Left lung (tissue), 10 donors: ENCODE data around the gene AIP. TPM values are rescaled to one million over a fixed set of nuclear protein-coding genes. Genes with fewer than 3 reads are reported as not detected.

ENCODE experiments used
- ATAC-seq: fragments of 200-7000 bp; cut with Tn5 transposase; one replicate; pipeline ENCODE4 v1.9.1; 2020; ENCODE audit warnings: moderate library complexity
- DNase-seq, 4 donors: peaks; one replicate each; pipeline ENCODE4 v3.0.0-alpha.2; 2013 to 2020
- H3K27ac ChIP-seq, 2 donors: fragments of 200-600 bp; sonication (generic) in 1 of 2; one replicate each; pipeline versions ENCODE4 v1.5.0 to v1.8.0; 2020 to 2021
- H3K27me3 ChIP-seq, 2 donors: fragments of 200-600 bp; sonication (generic) in 1 of 2; one replicate each; pipeline versions ENCODE4 v1.5.0 to v1.8.0; 2020 to 2021
- H3K36me3 ChIP-seq, 2 donors: fragments of 200-600 bp; sonication (generic) in 1 of 2; one replicate each; pipeline versions ENCODE4 v1.5.0 to v1.8.0; 2020 to 2021
- H3K4me1 ChIP-seq, 2 donors: fragments of 200-600 bp; one replicate each; pipeline ENCODE4 v1.8.0; 2021
- H3K4me3 ChIP-seq, 2 donors: fragments of 200-600 bp; sonication (generic) in 1 of 2; one replicate each; pipeline versions ENCODE4 v1.5.0 to v1.8.0; 2020 to 2021; ENCODE audit warnings: mild to moderate bottlenecking in 1 of 2
- H3K9me3 ChIP-seq, 2 donors: fragments of 200-600 bp; sonication (generic) in 1 of 2; one replicate each; pipeline versions ENCODE4 v1.5.0 to v1.8.0; 2020 to 2021
- intact Hi-C, 2 donors: fragments of 100-400 bp; cut with DNase I; formaldehyde crosslinking; loops; one replicate each; pipeline versions ENCODE4 v1.11.2 to v1.14.2; 2022
- polyA plus RNA-seq, 6 donors: library from polyadenylated mRNA; unstranded; fragments of 120-200 nt; gene quantifications; one replicate each; pipeline ENCODE4 v1.2.1, GENCODE V29; 2013; ENCODE audit not compliant: insufficient read length in 6 of 6
- total RNA-seq, 2 donors: library from RNA; stranded (reverse); fragmentation: NEBNext Ultra II Directional; extraction: Animal tissue kit (Norgen Biotek cat#: 25700); gene quantifications; one replicate each; pipeline ENCODE4 v1.2.1, GENCODE V29; 2021
- TF ChIP-seq, protein P1 (sequence below), 2 donors: fragments of 200-600 bp; sonication (generic) in 1 of 2; IDR thresholded peaks; one replicate each; pipeline versions ENCODE4 v1.5.0 to v1.8.0; 2021; ENCODE audit warnings: antibody characterized with exemption in 2 of 2
- donor health status: DM: no; HTN: yes; CAD: no.
- donor health status: DM: no; HTN: no; CAD: no.

The AIP gene
- total and polyA plus RNA-seq, 8 donors, result 55.7 to 68.2 (median 61.0) TPM

GRCh38 chr11:67492801-67493547 lies 10.1 kb downstream of the AIP start:
- peak in 1 of 4 donors; percentile 65 for DNase-seq
- intact Hi-C loops, result no loop called here
- Histone ChIP-seq H3K36me3 (peaks cover 0 to 97% of the 10 kb centered on the region in 2 donors), H3K4me1 (no peaks in the 10 kb centered on the region), H3K27ac (no peak overlapping the region), H3K4me3 (no peak overlapping the region), H3K27me3 (no peaks in the 10 kb centered on the region), H3K9me3 (no peaks in the 10 kb centered on the region)
- ATAC-seq, result no peak
- TF ChIP-seq, protein P1, sequence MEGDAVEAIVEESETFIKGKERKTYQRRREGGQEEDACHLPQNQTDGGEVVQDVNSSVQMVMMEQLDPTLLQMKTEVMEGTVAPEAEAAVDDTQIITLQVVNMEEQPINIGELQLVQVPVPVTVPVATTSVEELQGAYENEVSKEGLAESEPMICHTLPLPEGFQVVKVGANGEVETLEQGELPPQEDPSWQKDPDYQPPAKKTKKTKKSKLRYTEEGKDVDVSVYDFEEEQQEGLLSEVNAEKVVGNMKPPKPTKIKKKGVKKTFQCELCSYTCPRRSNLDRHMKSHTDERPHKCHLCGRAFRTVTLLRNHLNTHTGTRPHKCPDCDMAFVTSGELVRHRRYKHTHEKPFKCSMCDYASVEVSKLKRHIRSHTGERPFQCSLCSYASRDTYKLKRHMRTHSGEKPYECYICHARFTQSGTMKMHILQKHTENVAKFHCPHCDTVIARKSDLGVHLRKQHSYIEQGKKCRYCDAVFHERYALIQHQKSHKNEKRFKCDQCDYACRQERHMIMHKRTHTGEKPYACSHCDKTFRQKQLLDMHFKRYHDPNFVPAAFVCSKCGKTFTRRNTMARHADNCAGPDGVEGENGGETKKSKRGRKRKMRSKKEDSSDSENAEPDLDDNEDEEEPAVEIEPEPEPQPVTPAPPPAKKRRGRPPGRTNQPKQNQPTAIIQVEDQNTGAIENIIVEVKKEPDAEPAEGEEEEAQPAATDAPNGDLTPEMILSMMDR (IDR thresholded peaks at IDR 0.05), result no peak

- intact Hi-C loops, result no loop called here
- H3K27ac ChIP-seq, result no peak overlapping the region
- DNase-seq (peak in 1 of 4 donors; percentile 74), ATAC-seq (no peak)
- TF ChIP-seq, protein P1 (IDR thresholded peaks at IDR 0.05), result no peak
- no peak overlapping the region for H3K4me3 ChIP-seq
- H3K36me3 ChIP-seq, result peaks cover 0 to 99% of the 10 kb centered on the region in 2 donors
- H3K4me1 ChIP-seq, result no peaks in the 10 kb centered on the region
- no peaks in the 10 kb centered on the region for H3K9me3 ChIP-seq
- H3K27me3 ChIP-seq, result no peaks in the 10 kb centered on the region
Measured at GRCh38 chr11:67493548-67494370, 10.9 kb downstream of the AIP start.

- no peak overlapping the region for H3K4me3 ChIP-seq
- TF ChIP-seq, protein P1 (IDR thresholded peaks at IDR 0.05), result no peak
- ATAC-seq, result no peak
- H3K27ac ChIP-seq, result no peak overlapping the region
- no peaks in the 10 kb centered on the region for H3K9me3 ChIP-seq
- DNase-seq, result peak in 1 of 4 donors; percentile 65
- peaks cover 0 to 98% of the 10 kb centered on the region in 2 donors for H3K36me3 ChIP-seq
- H3K27me3 ChIP-seq, result no peaks in the 10 kb centered on the region
- intact Hi-C loops, result no loop called here
- H3K4me1 ChIP-seq, result no peaks in the 10 kb centered on the region
Measured at GRCh38 chr11:67494371-67495233, 11.8 kb downstream of the AIP start.

GRCh38 chr11:67495234-67496005 lies 12.6 kb downstream of the AIP start:
- Histone ChIP-seq H3K36me3 (peaks cover 0 to 96% of the 10 kb centered on the region in 2 donors), H3K4me1 (no peaks in the 10 kb centered on the region)

More at GRCh38 chr11:67495234-67496005, 12.6 kb downstream of the AIP start:
- no peaks in the 10 kb centered on the region for H3K9me3 ChIP-seq
- ATAC-seq (no peak), DNase-seq (peak in 1 of 4 donors; percentile 68)
- intact Hi-C loops, result no loop called here
- H3K27ac ChIP-seq, result no peak overlapping the region
- no peaks in the 10 kb centered on the region for H3K27me3 ChIP-seq
- no peak overlapping the region for H3K4me3 ChIP-seq
- TF ChIP-seq, protein P1 (IDR thresholded peaks at IDR 0.05), result no peak
